Mucosa of descending colon (tissue), 3 donors: Measurements from ENCODE around the gene ZFYVE1. TPM values are rescaled to one million over a fixed set of nuclear protein-coding genes. Genes with fewer than 3 reads are reported as not detected.

Experiments
- ATAC-seq: fragments of 200-7000 bp; cut with Tn5 transposase; one replicate; pipeline ENCODE4 v1.9.1; 2020; ENCODE audit warnings: mild to moderate bottlenecking, moderate library complexity
- DNase-seq, 3 donors: peaks; one replicate each; pipeline ENCODE4 v3.0.0-alpha.2; 2020
- H3K36me3 ChIP-seq: fragments of 200-600 bp; one replicate; pipeline ENCODE4 v1.8.0; 2021; ENCODE audit warnings: low read depth, mild to moderate bottlenecking
- H3K4me1 ChIP-seq: fragments of 200-600 bp; one replicate; pipeline ENCODE4 v1.8.0; 2021; ENCODE audit warnings: low read depth, mild to moderate bottlenecking
- H3K4me3 ChIP-seq: fragments of 200-600 bp; one replicate; pipeline ENCODE4 v1.8.0; 2021; ENCODE audit warnings: mild to moderate bottlenecking
- H3K9me3 ChIP-seq: fragments of 200-600 bp; one replicate; pipeline ENCODE4 v1.8.0; 2021; ENCODE audit warnings: mild to moderate bottlenecking
- CTCF ChIP-seq: fragments of 200-600 bp; IDR thresholded peaks from one replicate; pipeline ENCODE4 v1.8.0; 2022; ENCODE audit warnings: antibody characterized with exemption, mild to moderate bottlenecking
- intact Hi-C, 2 donors: fragments of 100-400 bp; cut with DNase I in 1 of 2; cut with micrococcal nuclease in 1 of 2; formaldehyde crosslinking; loops; one replicate each; pipeline versions ENCODE4 v1.11.0 to v1.11.1; 2022; cut with DNase I, micrococcal nuclease
- total RNA-seq, 3 donors: library from RNA; stranded (reverse); fragmentation: NEBNext Ultra II Directional in 2 of 3; extraction: Animal tissue kit (Norgen Biotek cat#: 25700) in 2 of 3; gene quantifications; one replicate each; pipeline versions ENCODE4 v1.2.1 to v1.2.4, GENCODE V29; 2021 to 2023
- donor health status: DM: no; HTN: no; CAD: no; lungs with moderate emphysema.
- donor health status: DM: no; HTN: no; CAD: no.
- donor health status: DM: no; HTN: yes; CAD: no.

The ZFYVE1 gene
- total RNA-seq, 3 donors from 2014 or later = 15.5 to 26.0 (median 19.9) TPM

GRCh38 chr14:72952171-72952570 lies 74.7 kb downstream of the ZFYVE1 start:
- intact Hi-C loops = no loop called here
- H3K9me3 ChIP-seq = no peaks in the 10 kb centered on the region
- TF ChIP-seq CTCF = no peak
- no peaks in the 10 kb centered on the region for H3K4me1 ChIP-seq
- DNase-seq (no peak), ATAC-seq (no peak)
- H3K36me3 ChIP-seq = no peaks in the 10 kb centered on the region
- no peak overlapping the region for H3K4me3 ChIP-seq

DNA sequence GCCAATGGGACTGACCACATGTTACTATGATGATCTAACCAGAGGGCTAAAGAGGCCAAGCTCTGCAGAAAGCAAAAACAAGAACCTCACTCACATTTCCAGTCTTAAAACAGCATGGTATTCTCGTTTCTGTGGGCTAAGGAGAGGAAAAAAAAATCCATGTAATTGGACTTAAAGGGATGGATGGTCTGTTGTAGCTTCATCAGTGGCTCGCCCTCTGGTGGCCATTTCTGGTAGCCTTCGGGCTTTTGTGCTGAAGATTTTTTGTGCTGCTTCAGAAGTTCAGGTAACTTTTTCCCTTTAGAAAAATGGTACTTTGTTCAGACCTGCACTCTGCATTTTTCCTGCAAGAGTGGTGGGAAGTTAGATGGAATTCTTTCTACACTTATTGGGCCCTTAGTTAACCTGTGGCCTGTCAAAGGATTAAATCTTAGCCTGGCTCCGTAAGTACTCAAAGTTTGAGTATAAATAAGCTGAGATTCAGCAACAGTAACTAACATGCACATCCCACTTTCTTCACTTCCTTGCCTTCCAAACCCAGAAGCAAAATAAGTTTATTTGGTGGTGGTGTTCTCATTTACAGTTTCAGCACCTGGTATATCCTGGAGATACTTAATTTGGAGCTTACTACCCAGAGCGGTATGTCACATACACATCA lies 78.3 kb downstream of the ZFYVE1 start:
- TF ChIP-seq CTCF = peak; percentile 87
- peak in 2 of 3 donors; percentile 74 to 91 for DNase-seq
- peak; percentile 74 for ATAC-seq
- no peaks in the 10 kb centered on the region for H3K4me1 ChIP-seq
- intact Hi-C loops = loop anchor here (5.0 kb wide), 1 partner anchor 431 kb away; no protein-coding TSS in a partner anchor
- H3K4me3 ChIP-seq = no peak overlapping the region
- no peaks in the 10 kb centered on the region for H3K36me3 ChIP-seq
- H3K9me3 ChIP-seq = no peaks in the 10 kb centered on the region

DNA sequence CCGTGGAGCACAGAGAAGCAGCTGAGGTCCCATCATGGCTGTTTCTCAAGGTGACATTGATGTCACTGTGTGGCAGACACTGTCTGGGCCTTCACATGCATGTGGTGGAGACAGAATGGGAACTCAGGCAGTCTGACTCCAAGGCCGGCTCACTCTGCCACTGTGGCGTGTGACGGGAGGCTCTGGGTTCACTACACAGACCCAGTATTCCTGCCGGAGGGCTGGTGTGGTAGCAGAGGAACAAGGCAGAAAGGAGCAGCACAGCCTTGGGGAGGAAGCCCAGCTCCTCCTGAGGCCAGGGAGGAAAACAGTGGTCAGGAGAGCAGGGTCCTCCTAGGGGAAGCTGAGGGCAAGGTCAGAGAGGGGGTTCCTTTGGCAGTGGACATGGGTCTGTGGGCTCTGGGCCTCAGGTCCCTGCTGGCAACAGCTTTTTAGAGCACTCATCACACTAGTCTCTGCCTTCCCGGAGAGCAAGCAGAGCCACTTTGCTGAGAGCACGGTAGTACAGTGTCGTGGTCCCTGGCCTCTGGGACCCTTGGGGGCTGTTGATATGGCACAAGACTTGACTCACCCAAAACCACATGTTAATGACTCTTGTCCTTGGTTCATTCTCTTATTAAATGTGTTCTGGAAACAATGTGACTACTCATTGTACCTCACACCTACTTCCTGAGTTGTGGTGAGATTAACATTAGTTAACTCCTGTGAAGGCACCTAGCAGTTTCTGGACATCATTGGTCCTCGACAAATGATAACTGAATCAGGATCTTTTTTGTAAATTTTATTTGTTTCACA lies 79.3 kb downstream of the ZFYVE1 start:
- no peak overlapping the region for H3K4me3 ChIP-seq
- DNase-seq = no peak
- H3K4me1 ChIP-seq = no peaks in the 10 kb centered on the region
- H3K36me3 ChIP-seq = no peaks in the 10 kb centered on the region
- intact Hi-C loops = loop anchor here (5.0 kb wide), 1 partner anchor 430 kb away; no protein-coding TSS in a partner anchor
- H3K9me3 ChIP-seq = no peaks in the 10 kb centered on the region
- ATAC-seq = no peak
- TF ChIP-seq CTCF = no peak

GRCh38 chr14:72946491-72946890 lies 80.4 kb downstream of the ZFYVE1 start:
- DNase-seq = no peak
- no peak for ATAC-seq
- H3K9me3 ChIP-seq = no peaks in the 10 kb centered on the region
- no peaks in the 10 kb centered on the region for H3K4me1 ChIP-seq
- no peak for TF ChIP-seq CTCF
- no peaks in the 10 kb centered on the region for H3K36me3 ChIP-seq
- intact Hi-C loops = loop anchor here (5.0 kb wide), 1 partner anchor 429 kb away; no protein-coding TSS in a partner anchor
- H3K4me3 ChIP-seq = no peak overlapping the region

DNA sequence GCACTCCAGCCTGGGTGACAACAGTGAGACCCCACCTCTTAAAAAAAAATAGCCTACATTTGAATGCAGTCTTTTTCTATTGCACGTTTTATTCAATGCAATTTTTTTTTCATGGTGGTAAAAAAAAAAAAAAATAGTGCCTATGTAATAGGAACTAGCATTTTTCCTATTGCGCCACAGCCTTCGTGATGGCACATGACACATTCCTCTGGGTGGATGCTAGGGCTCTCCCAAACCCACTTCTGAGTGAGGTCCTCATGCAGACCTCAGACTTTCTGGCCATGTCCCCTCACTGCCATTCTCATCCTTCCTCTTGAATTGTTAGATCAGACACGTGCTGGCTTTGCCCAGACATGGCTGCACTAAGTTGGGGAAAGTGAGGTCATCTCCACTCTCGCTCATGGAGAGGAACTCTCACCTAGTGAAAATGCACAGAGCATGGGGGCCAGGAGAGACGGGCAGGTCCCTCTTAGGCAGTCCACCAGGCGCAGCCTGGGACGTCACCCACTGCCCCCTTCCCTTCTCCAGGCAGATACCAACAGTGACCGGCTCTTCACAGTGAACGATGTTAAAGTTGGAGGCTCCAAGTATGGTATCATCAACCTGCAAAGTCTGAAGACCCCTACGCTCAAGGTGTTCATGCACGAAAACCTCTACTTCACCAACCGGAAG lies 81.4 kb downstream of the ZFYVE1 start:
- no peak for DNase-seq
- intact Hi-C loops = loop anchor here (5.0 kb wide), 1 partner anchor 428 kb away; no protein-coding TSS in a partner anchor
- no peaks in the 10 kb centered on the region for H3K4me1 ChIP-seq

More for the DNA sequence above, 81.4 kb downstream of the ZFYVE1 start:
- no peak for ATAC-seq
- no peak for TF ChIP-seq CTCF
- no peaks in the 10 kb centered on the region for H3K36me3 ChIP-seq
- H3K9me3 ChIP-seq = no peaks in the 10 kb centered on the region
- H3K4me3 ChIP-seq = no peak overlapping the region
